Neuronal stem cell (in vitro differentiated cells): ENCODE measurements around the gene CREB5.

Source experiments
- DNase-seq: peaks from one replicate; pipeline ENCODE4 v3.0.0-alpha.2; 2013; ENCODE audit warnings: low spot score
- H2AFZ ChIP-seq: one replicate; pipeline ENCODE4 v1.6.1; 2013; ENCODE audit warnings: mild to moderate bottlenecking, low read length, inconsistent platforms
- H2AK5ac ChIP-seq: 2 replicates; pipeline ENCODE4 v1.6.1; 2013; ENCODE audit warnings: low read depth, mild to moderate bottlenecking, inconsistent platforms, low read length, moderate library complexity, mixed read lengths
- H2BK120ac ChIP-seq: 2 replicates; pipeline ENCODE4 v1.6.1; 2013; ENCODE audit warnings: low read depth, mild to moderate bottlenecking, inconsistent platforms, low read length, moderate library complexity, mixed read lengths
- H2BK12ac ChIP-seq: one replicate; pipeline ENCODE4 v1.6.1; 2013; ENCODE audit warnings: low read length, inconsistent platforms
- H2BK15ac ChIP-seq: 2 replicates; pipeline ENCODE4 v1.6.1; 2013; ENCODE audit warnings: mild to moderate bottlenecking, low read length, inconsistent platforms, mixed read lengths
- H2BK5ac ChIP-seq: one replicate; pipeline ENCODE4 v1.6.1; 2013; ENCODE audit warnings: inconsistent platforms, mild to moderate bottlenecking, low read length, moderate library complexity
- H3K14ac ChIP-seq: one replicate; pipeline ENCODE4 v1.6.1; 2013; ENCODE audit warnings: low read length, inconsistent platforms
- H3K18ac ChIP-seq: 2 replicates; pipeline ENCODE4 v1.6.1; 2013; ENCODE audit warnings: low read length, inconsistent platforms
- H3K23ac ChIP-seq: 2 replicates; pipeline ENCODE4 v1.6.1; 2013; ENCODE audit warnings: low read depth, mild to moderate bottlenecking, mixed read lengths, low read length, inconsistent platforms; ENCODE audit not compliant: poor library complexity
- H3K27ac ChIP-seq: replicated peaks from 3 replicates; pipeline ENCODE4 v1.5.1; 2013; ENCODE audit warnings: low read length, inconsistent platforms
- H3K27me3 ChIP-seq, 3 experiments: 2 replicates each; pipeline ENCODE4 v1.6.1; 2013; ENCODE audit warnings: low read length in 3 of 3, mild to moderate bottlenecking in 2 of 3, inconsistent platforms in 1 of 3, low read depth in 1 of 3, mixed read lengths in 1 of 3, moderate library complexity in 1 of 3; ENCODE audit not compliant: control insufficient read depth in 3 of 3, insufficient read depth in 3 of 3
- H3K36me3 ChIP-seq, 2 donors: replicated peaks in 1 of 2; 2 replicates each; pipeline ENCODE4 v1.6.1; 2013; ENCODE audit warnings: low read length in 2 of 2; ENCODE audit not compliant: control insufficient read depth in 2 of 2, insufficient read depth in 2 of 2
- H3K4ac ChIP-seq: 2 replicates; pipeline ENCODE4 v1.6.1; 2013; ENCODE audit warnings: inconsistent platforms, mild to moderate bottlenecking, low read length, moderate library complexity
- H3K4me1 ChIP-seq, 2 donors: 1 replicate in 1 of 2; 2 replicates in 1 of 2; pipeline ENCODE4 v1.6.1; 2013; ENCODE audit warnings: low read length in 2 of 2, low read depth in 1 of 2; ENCODE audit not compliant: control insufficient read depth in 2 of 2, insufficient read depth in 1 of 2
- H3K4me2 ChIP-seq: one replicate; pipeline ENCODE4 v1.6.1; 2013; ENCODE audit warnings: mild to moderate bottlenecking, low read length, inconsistent platforms; ENCODE audit not compliant: insufficient read depth, poor library complexity, severe bottlenecking
- H3K4me3 ChIP-seq, 2 donors: 2 replicates each; pipeline ENCODE4 v1.5.1; 2013; ENCODE audit warnings: low read length in 2 of 2, mild to moderate bottlenecking in 2 of 2, inconsistent platforms in 1 of 2, moderate library complexity in 1 of 2
- H3K79me1 ChIP-seq: one replicate; pipeline ENCODE4 v1.6.1; 2013; ENCODE audit warnings: low read depth, mild to moderate bottlenecking, inconsistent platforms, low read length, moderate library complexity
- H3K9ac ChIP-seq: one replicate; pipeline ENCODE4 v1.6.1; 2013; ENCODE audit warnings: mild to moderate bottlenecking, low read depth, low read length, inconsistent platforms; ENCODE audit not compliant: poor library complexity
- H3K9me3 ChIP-seq, 2 donors: replicated peaks in 1 of 2; 2 replicates each; pipeline versions ENCODE3 to v1.6.1; 2013; ENCODE audit warnings: low read length in 2 of 2, mild to moderate bottlenecking in 2 of 2, inconsistent platforms in 1 of 2, low read depth in 1 of 2, mixed read lengths in 1 of 2, moderate library complexity in 1 of 2; ENCODE audit not compliant: control insufficient read depth in 2 of 2, insufficient read depth in 1 of 2
- H4K8ac ChIP-seq: one replicate; pipeline ENCODE4 v1.6.1; 2013; ENCODE audit warnings: low read depth, mild to moderate bottlenecking, inconsistent platforms, low read length, moderate library complexity
- H4K91ac ChIP-seq: one replicate; pipeline ENCODE4 v1.6.1; 2013; ENCODE audit warnings: low read length, low read depth, mild to moderate bottlenecking, inconsistent platforms; ENCODE audit not compliant: poor library complexity
- WGBS, 2 donors: extraction: QIAGEN DNeasy Blood & Tissue Kit; methylation state at CpG; one replicate each; pipeline ENCODE4 v1.1.7; 2013; ENCODE audit warnings: missing lambda C conversion rate in 2 of 2, mixed read lengths in 1 of 2; ENCODE audit not compliant: insufficient read length in 2 of 2, insufficient replicate concordance in 1 of 2; ENCODE audit errors: extremely low coverage in 2 of 2; 5-methylcytosine and 5-hydroxymethylcytosine counted together

CREB5 gene

GRCh38 chr7:28802450-28802849 is 390.1 kb downstream of the CREB5 start:
- Histone ChIP-seq H3K79me1 (peaks cover 2% of the 10 kb centered on the region), H3K4me3 (no peak overlapping the region), H2BK12ac (no peak overlapping the region), H3K4me1 (peaks cover 3 to 4% of the 10 kb centered on the region in 2 donors), H3K23ac (no peak overlapping the region), H2AFZ (no peak overlapping the region), H2AK5ac (no peak overlapping the region), H3K9me3 (peaks cover 0 to 3% of the 10 kb centered on the region in 2 donors), H3K14ac (no peak overlapping the region), H3K9ac (no peak overlapping the region), H2BK15ac (no peak overlapping the region), H3K4me2 (no peak overlapping the region), H2BK5ac (no peak overlapping the region), H3K27ac (no peak overlapping the region), H4K91ac (no peak overlapping the region), H4K8ac (no peak overlapping the region), H3K18ac (no peak overlapping the region), H3K4ac (no peak overlapping the region), H3K36me3 (peaks cover 4 to 29% of the 10 kb centered on the region in 2 donors), H2BK120ac (no peak overlapping the region), H3K27me3 (no peaks in the 10 kb centered on the region)
- no CpG with 5 or more reads among the region's 5 CpGs for WGBS, 2 donors
- DNase-seq, result no peak

DNA sequence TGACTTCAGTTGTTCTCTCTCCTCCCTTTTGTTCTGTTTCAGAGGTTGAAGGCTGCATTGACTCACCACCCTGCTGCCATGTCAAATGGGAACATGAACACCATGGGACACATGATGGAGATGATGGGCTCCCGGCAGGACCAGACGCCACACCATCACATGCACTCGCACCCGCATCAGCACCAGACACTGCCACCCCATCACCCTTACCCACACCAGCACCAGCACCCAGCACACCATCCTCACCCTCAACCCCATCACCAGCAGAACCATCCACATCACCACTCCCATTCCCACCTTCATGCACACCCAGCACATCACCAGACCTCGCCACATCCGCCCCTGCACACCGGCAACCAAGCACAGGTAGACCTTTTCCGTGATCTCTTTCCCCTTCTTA is 391.8 kb downstream of the CREB5 start:
- H3K23ac ChIP-seq, result peak overlapping the region; percentile 90
- no peak overlapping the region for H2BK12ac ChIP-seq
- H2BK15ac ChIP-seq, result no peak overlapping the region
- no peak for DNase-seq
- no peak overlapping the region for H3K27ac ChIP-seq
- H2AK5ac ChIP-seq, result no peak overlapping the region
- H3K36me3 ChIP-seq, result peaks cover 4 to 35% of the 10 kb centered on the region in 2 donors
- no peak overlapping the region for H2BK120ac ChIP-seq
- peak overlapping the region; percentile 32 for H4K91ac ChIP-seq
- WGBS, 2 donors, result no CpG with 5 or more reads among the region's 8 CpGs
- no peaks in the 10 kb centered on the region for H3K79me1 ChIP-seq
- H3K4ac ChIP-seq, result no peak overlapping the region
- peak overlapping the region; percentile 84 for H3K14ac ChIP-seq
- peak overlapping the region in 1 of 2 donors; percentile 13 for H3K4me3 ChIP-seq
- peaks cover 3 to 4% of the 10 kb centered on the region in 2 donors for H3K4me1 ChIP-seq
- no peak overlapping the region for H3K9ac ChIP-seq
- no peak overlapping the region for H2AFZ ChIP-seq
- no peak overlapping the region for H3K18ac ChIP-seq
- no peak overlapping the region for H2BK5ac ChIP-seq
- no peak overlapping the region for H3K4me2 ChIP-seq
- H4K8ac ChIP-seq, result no peak overlapping the region
- H3K9me3 ChIP-seq, result peaks cover 0 to 3% of the 10 kb centered on the region in 2 donors
- H3K27me3 ChIP-seq, result no peaks in the 10 kb centered on the region

GRCh38 chr7:28804990-28805389 is 392.7 kb downstream of the CREB5 start:
- Histone ChIP-seq H3K14ac (peak overlapping the region; percentile 59), H4K8ac (no peak overlapping the region), H3K79me1 (no peaks in the 10 kb centered on the region), H3K23ac (no peak overlapping the region), H3K18ac (no peak overlapping the region), H3K9ac (no peak overlapping the region), H3K9me3 (peaks cover 0 to 3% of the 10 kb centered on the region in 2 donors), H3K27me3 (no peaks in the 10 kb centered on the region), H2BK5ac (no peak overlapping the region), H2AFZ (no peak overlapping the region), H2BK12ac (no peak overlapping the region), H2BK15ac (no peak overlapping the region), H3K36me3 (peaks cover 4 to 42% of the 10 kb centered on the region in 2 donors), H2BK120ac (no peak overlapping the region), H3K4me3 (no peak overlapping the region), H3K4me1 (peaks cover 3 to 4% of the 10 kb centered on the region in 2 donors), H2AK5ac (no peak overlapping the region), H4K91ac (no peak overlapping the region), H3K4ac (no peak overlapping the region), H3K4me2 (no peak overlapping the region), H3K27ac (no peak overlapping the region)
- no CpG with 5 or more reads among the region's 4 CpGs for WGBS, 2 donors
- no peak for DNase-seq

GRCh38 chr7:28806841-28807240 is 394.5 kb downstream of the CREB5 start:
- no peaks in the 10 kb centered on the region for H3K27me3 ChIP-seq
- H3K23ac ChIP-seq, result no peak overlapping the region
- no peak overlapping the region for H3K18ac ChIP-seq
- no peak overlapping the region for H3K4ac ChIP-seq
- WGBS, 2 donors, result no CpG with 5 or more reads among the region's 7 CpGs
- peaks cover 3 to 4% of the 10 kb centered on the region in 2 donors for H3K4me1 ChIP-seq
- no peak overlapping the region for H4K8ac ChIP-seq
- H3K9me3 ChIP-seq, result peaks cover 0 to 3% of the 10 kb centered on the region in 2 donors
- H2BK15ac ChIP-seq, result no peak overlapping the region
- H3K9ac ChIP-seq, result no peak overlapping the region
- H2BK12ac ChIP-seq, result no peak overlapping the region
- no peak overlapping the region for H3K4me3 ChIP-seq
- H3K36me3 ChIP-seq, result peaks cover 4 to 55% of the 10 kb centered on the region in 2 donors
- no peak overlapping the region for H2BK120ac ChIP-seq
- H3K79me1 ChIP-seq, result no peaks in the 10 kb centered on the region
- H3K4me2 ChIP-seq, result no peak overlapping the region
- no peak overlapping the region for H2AK5ac ChIP-seq
- no peak overlapping the region for H3K14ac ChIP-seq
- H3K27ac ChIP-seq, result no peak overlapping the region
- no peak overlapping the region for H4K91ac ChIP-seq
- no peak overlapping the region for H2BK5ac ChIP-seq
- DNase-seq, result no peak
- no peak overlapping the region for H2AFZ ChIP-seq
